GM19467 (cell line): ENCODE data around the gene ENTPD2.
"Not testable (repeated sequence)": the region's sequence is repeated elsewhere in the genome, so short reads cannot be mapped to it uniquely, and the experiment has no call there.

ENCODE experiments used
- ATAC-seq: cut with Tn5 transposase; IDR thresholded peaks from one replicate; pipeline ENCODE4 v1.9.1; 2021; ENCODE audit warnings: mild to moderate bottlenecking, moderate library complexity; ENCODE audit not compliant: unreplicated experiment

Gene ENTPD2

DNA sequence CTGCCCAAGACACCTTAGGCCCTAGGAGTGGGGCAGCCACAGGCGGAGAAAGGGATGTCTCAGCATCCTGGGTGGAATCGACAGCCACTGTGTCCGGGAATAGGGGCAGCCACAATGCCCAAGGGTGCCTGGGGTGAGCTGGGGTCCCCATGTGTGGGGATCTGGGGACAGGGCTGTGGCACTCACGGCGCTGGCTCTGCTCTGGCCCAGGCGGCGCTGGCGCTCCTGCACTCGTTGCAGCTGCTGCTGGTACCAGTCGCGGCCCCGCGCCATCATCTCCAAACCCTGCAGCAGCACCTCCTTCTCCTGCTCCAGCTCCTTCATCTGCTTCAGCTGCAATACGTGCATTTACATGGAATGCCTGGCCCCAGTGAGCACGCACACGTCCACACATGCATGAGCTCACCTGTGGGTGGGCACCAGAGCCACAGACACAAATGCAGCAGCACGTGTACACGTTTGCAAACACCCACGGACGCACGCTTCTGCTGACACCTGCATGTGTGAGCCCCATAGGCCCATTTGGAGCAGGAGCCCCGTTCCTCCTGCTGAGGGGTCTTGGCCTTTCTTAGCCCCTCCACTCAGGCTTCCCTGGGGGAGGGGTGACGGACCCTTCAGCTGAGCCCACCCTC is 11.6 kb upstream of the ENTPD2 start:
- no peak for ATAC-seq

DNA sequence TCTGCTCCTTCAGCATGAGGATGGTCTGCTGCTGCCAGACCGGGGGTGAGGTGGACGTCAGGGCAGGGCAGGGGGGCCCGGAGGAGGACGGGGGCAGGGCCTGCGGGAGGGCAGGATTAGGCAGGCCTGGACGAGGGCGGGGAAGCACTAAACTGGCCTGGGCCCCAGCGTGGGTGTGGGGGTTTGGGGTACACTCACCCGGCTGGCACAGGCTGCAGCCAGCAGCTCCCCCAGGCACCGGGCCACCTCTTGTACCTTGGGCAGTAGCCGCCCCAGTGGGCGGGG is 11.0 kb upstream of the ENTPD2 start:
- ATAC-seq, result no peak

- ATAC-seq, result no peak
These were observed 10.4 kb upstream of the ENTPD2 start for GRCh38 chr9:137064027-137064879.

GRCh38 chr9:137063311-137064026 is 9.6 kb upstream of the ENTPD2 start:
- no peak for ATAC-seq

- not testable (repeated sequence) for ATAC-seq
These were observed 8.9 kb upstream of the ENTPD2 start for GRCh38 chr9:137062798-137063197.

- no peak for ATAC-seq
These were observed 8.5 kb upstream of the ENTPD2 start for GRCh38 chr9:137062384-137062783.

DNA sequence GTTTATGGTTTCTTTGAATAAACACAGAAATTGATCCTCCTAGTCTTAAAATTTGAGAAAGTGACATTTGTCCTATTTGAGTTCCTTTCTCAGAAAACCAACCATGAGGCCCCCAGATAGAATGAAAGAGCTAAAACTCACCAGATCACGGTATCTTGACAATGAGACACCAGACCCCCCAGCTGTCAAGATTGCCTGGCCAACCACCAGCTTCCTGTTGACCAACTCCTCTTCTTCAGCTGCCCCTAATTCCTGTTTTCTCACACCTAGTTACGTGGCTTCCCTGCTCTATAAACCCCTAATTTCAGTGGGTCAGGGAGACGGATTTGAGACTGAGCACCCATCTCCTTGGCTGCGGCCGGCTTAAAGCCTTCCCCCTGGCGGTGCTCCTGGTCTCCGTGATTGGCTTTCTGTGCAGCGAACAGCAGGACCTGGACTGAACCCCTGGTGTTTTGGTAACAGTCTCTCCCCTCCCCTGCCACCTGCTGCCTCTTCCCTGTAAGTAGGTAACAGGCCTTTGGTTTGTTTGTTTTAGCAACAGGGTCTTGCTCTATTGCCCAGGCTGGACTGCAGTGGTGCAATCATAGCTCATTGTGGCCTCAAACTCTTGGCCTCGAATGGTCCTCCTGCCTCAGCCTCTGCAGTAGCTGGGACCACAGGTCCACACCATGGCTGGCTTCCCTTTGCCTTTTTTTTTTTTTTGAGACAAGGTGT is 4.8 kb upstream of the ENTPD2 start:
- ATAC-seq, result no peak

DNA sequence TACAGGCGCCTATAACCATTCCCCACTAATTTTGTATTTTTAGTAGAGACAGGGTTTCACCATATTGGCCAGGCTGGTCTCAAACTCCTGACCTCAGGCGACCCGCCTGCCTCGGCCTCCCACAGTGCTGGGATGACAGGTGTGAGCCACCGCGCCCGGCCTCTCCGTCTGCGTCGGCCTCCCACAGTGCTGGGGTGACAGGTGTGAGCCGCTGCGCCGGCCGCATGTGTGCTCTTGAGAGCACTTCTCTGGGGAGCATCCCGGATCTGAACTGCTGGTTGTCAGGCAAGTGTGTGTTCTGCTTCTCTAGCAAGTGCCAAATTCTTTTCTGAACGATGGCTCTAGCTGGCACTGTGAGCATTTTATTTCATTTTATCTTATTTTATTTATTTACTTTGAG is 3.7 kb upstream of the ENTPD2 start:
- no peak for ATAC-seq

DNA sequence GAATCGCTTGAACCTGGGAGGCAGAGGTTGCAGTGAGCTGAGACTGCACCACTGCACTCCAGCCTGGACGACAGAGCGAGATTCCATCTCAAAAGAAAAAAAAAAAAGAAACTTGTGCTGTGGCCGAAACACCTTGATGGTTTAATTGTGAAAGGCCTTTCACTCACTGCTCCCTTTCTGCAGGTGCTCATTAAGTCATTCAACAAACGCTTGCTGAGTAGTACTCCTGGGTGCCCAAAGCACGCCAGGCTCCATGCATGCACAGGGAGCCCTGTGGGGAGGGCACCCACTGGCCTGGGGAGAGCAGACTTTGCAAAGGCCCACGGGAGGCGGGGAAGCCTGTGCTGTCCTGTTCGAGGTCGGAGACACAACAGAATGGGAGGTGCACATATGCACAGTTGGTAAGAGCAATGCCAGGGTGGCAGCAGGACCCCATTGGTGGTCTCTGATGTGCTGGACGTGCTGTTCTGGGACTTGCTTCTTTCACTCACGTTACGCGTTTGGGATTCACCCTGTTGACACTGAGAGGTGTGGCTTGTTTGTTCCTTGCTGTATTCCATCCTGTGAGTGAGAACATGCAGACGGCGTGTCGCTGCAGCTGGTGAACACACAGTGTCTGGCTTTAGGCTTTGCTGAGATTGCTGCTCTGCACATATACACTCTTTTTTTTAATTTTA is 3.0 kb upstream of the ENTPD2 start:
- no peak for ATAC-seq

- no peak for ATAC-seq
These were observed 1.8 kb upstream of the ENTPD2 start for GRCh38 chr9:137055385-137056364.

GRCh38 chr9:137054932-137055384 is 1.1 kb upstream of the ENTPD2 start:
- ATAC-seq, result no peak

DNA sequence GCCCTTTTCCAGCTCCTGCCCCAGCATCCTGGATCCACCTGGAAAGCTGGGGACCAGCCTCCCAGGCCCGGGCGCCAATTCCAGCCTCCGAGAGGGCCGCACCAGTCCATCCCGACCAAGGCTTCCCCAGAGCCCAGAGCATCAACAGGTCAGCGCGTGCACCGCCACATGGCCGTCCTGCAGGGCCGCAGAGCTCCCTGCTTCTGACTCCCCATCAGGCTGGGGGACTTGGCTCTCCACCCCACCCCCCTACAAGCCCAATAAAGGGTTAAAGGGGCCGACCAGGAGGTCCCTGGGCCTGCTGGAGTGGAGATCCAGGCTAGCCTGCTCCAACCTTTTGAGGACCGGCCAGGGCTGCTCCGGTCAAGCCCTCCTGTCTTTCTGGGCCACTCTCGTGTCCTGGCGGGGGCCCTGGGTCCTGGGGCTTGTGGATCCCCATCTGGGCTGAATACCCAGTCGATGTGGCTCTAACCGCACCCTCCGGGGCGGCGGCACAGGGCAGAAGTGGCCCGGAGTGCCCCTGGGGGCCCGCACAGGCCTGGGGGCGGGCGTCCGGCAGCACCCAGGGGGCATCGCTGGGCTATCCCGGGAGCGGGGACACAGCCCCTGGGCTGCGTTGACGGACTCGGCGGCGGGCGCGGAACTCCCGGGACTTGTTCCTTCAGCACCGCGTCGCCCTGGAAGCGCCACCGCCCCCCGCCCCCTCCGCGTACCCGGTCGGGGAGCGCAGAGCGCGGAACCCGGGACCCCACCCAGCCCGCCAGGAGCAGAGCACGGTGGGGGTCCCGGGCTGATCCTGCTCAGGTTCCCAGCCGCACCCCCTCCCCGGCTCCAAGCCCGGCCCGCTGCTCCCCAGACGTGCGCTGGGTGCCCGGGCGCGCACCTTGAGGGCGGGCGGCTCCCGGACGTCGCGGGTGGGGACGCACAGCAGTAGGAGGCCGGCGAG is 590 bp downstream of the ENTPD2 start:
- no peak for ATAC-seq

DNA sequence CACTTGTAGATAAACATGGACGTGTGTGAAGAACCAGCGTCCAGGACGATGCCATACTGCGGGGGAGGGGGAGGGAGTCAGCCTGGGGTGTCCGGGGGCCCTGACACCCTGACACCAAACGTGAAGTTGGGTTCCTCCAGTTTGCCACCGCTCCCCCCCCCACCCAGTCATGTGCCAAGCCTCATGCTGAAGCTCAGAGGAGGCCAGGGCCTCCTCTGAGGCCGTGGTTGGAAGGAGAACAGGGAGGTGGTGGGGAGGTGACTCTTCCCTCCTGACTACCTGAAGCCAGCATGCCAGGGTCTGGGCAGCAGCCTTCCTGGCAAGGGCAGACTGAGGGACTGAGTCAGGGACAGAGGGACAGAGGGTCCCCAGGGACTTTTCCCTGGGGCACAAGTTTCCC is 1.6 kb downstream of the ENTPD2 start:
- ATAC-seq, result no peak

- ATAC-seq, result no peak
These were observed 2.6 kb downstream of the ENTPD2 start for GRCh38 chr9:137051145-137051724.

GRCh38 chr9:137050570-137050969 is 3.3 kb downstream of the ENTPD2 start:
- no peak for ATAC-seq

DNA sequence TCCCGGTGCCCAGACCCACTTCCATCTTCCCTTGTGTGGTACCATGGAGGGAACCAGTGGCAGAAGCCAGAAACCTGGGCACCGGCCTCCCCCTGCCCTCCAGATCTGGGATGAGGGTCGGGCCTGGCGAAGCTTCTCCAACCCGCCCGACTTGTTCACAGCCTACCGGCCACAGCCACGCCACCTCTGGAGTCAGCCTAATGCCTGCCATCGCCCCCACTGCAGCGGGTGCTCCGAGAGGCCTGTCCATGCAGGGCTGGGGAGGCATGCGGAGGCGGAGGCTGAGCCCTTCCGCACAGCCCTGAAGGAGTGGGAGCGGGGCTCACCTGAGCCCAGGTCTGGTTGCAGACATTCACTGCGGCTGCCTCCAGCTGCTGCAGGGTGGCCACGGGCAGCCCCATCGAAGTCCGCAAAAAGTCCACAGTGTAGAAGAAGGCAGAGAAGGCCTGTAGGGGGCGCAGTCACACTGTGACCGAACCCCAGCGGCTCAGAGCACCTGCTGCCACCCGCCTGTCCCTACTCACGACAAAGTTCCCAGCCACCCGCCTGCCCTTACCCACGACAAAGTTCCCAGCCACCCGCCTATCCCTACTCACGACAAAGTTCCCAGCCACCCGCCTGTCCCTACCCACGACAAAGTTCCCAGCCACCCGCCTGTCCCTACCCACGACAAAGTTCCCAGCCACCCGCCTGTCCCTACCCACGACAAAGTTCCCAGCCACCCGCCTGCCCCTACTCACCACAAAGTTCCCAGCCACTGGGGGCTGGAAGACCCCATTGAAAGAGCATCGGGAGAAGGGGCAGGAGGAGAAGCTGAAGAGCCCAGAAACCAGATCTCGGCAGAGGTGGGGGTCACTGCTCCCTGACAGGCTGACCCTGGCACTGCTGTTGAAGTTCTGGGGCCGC is 4.1 kb downstream of the ENTPD2 start:
- no peak for ATAC-seq
